Vagina (tissue), 2 donors: ENCODE data around the gene MARK3. TPM values are rescaled to one million over a fixed set of nuclear protein-coding genes. Genes with fewer than 3 reads are reported as not detected.

ENCODE experiments used
- DNase-seq, 2 donors: peaks; one replicate each; pipeline ENCODE4 v3.0.0-alpha.2; 2017; ENCODE audit errors: extremely low spot score in 2 of 2
- H3K27ac ChIP-seq: fragments of 200-600 bp; sonication (generic); one replicate; pipeline ENCODE4 v1.5.1; 2019
- H3K27me3 ChIP-seq: fragments of 200-600 bp; sonication (generic); one replicate; pipeline ENCODE4 v1.5.1; 2019
- H3K36me3 ChIP-seq, 2 donors: fragments of 200-600 bp; sonication (generic); one replicate each; pipeline ENCODE4 v1.5.1; 2017 to 2019
- H3K4me1 ChIP-seq: fragments of 200-600 bp; sonication (generic); one replicate; pipeline ENCODE4 v1.5.1; 2019
- H3K4me3 ChIP-seq, 2 donors: fragments of 200-600 bp; sonication (generic); 1 replicate in 1 of 2; 2 replicates in 1 of 2; pipeline ENCODE4 v1.5.1; 2016 to 2019
- H3K9me3 ChIP-seq: fragments of 200-600 bp; sonication (generic); one replicate; pipeline ENCODE4 v1.5.1; 2019
- CTCF ChIP-seq, 3 experiments: fragments of 450-650 bp in 2 of 3; fragments of 200-600 bp in 1 of 3; sonication (generic) in 1 of 3; IDR thresholded peaks; one replicate each; pipeline ENCODE4 v1.5.1; 2017 to 2019; ENCODE audit warnings: antibody characterized with exemption in 3 of 3, mild to moderate bottlenecking in 2 of 3, moderate library complexity in 2 of 3
- POLR2A ChIP-seq, 2 donors: fragments of 450-650 bp; IDR thresholded peaks; one replicate each; pipeline ENCODE4 v1.6.1; 2017; ENCODE audit warnings: antibody characterized with exemption in 2 of 2, mild to moderate bottlenecking in 2 of 2, moderate library complexity in 2 of 2
- POLR2AphosphoS5 ChIP-seq, 2 donors: sonication (generic); formaldehyde crosslinking; IDR thresholded peaks; one replicate each; pipeline ENCODE4 v1.9.0; 2017; ENCODE audit warnings: antibody characterized with exemption in 2 of 2, mild to moderate bottlenecking in 2 of 2, low read depth in 1 of 2; ENCODE audit not compliant: insufficient read depth in 1 of 2
- intact Hi-C: fragments of 100-400 bp; cut with DNase I; formaldehyde crosslinking; loops from one replicate; pipeline ENCODE4 v1.15.1; 2023
- total RNA-seq: library from RNA; depleted of rRNA; stranded (reverse); fragments of >200 nt; gene quantifications from one replicate; pipeline ENCODE4 v1.2.3, GENCODE V29; 2016

MARK3 gene
- total RNA-seq, result 77.6 TPM

DNA sequence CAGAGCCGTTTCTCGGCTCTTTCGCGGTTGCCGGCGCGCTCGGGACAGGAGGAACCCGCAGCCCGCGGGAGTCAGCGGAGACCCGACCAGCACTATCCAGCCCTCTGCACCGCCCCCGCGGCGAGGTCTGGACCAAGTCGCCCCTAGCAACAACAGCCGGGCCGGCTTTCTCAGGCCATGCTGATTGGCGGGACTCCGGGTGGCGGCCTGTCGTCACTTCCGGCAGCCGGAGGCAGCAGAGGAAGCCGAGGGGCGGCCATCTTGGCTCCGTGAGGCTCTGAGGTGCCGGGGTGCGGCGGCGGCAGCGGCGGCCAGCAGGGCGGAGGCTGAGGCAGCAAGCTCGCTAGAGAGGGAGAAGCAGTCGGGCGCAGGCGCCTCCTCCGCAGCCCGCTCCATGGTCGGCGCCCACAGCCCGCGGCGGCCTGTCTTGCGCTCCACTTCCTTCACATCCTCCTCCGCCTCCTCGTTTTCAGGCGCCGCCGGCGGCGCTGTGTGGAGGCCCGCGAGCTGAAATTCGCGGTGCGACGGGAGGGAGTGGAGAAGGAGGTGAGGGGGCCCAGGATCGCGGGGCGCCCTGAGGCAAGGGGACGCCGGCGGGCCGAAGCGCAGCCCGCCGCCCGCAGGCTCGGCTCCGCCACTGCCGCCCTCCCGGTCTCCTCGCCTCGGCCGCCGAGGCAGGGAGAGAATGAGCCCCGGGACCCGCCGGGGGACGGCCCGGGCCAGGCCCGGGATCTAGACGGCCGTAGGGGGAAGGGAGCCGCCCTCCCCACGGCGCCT, at the start of gene MARK3:
Gene MARK3 (plus strand): TSS at position 264 of the 777 bp plus-strand sequence. CDS start 615 bp downstream, outside the sequence.
- Histone ChIP-seq H3K9me3 (no peaks in the 10 kb centered on the region), H3K36me3 (no peaks in the 10 kb centered on the region), H3K4me3 (peak within 1 kb of the TSS; percentile 67 to 79), H3K27me3 (no peaks in the 10 kb centered on the region), H3K4me1 (peaks cover 38% of the 10 kb centered on the region), H3K27ac (peak within 1 kb of the TSS; percentile 98)
- peak; percentile 91 to 98 for TF ChIP-seq POLR2AphosphoS5 (IDR thresholded peaks at IDR 0.05; ENCODE audit: insufficient read depth in 1 of 2, low read depth in 1 of 2)
- peak in 1 of 2 donors; percentile 92 for TF ChIP-seq POLR2A (IDR thresholded peaks at IDR 0.05)
- no peak for TF ChIP-seq CTCF (IDR thresholded peaks at IDR 0.05)
- intact Hi-C loops, result loop anchor here (1.0 to 5.0 kb wide), 2 partner anchors 51 to 263 kb away; partner anchors contain the start of genes EIF5 and TNFAIP2
- DNase-seq, result peak in 1 of 2 donors; percentile 97

DNA sequence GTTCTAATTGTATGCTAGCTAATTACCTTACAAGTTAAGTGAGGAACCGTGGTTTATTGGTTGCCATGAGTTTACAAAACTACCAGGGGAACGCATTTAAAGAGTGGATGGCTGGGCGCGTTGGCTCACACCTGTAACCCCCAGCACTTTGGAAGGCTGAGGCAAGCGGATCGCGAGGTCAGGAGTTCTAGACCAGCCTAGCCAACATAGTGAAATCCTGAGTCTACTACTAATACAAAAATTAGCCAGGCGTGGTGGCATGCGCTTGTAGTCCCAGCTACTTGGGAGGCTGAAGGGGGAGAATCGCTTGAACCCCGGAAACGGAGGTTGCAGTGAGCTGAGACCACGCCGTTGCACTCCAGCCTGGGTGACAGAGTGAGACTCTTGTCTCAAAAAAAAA, 49.0 kb upstream of the MARK3 start:
- intact Hi-C loops, result no loop called here
- Histone ChIP-seq H3K27me3 (no peaks in the 10 kb centered on the region), H3K4me3 (peak overlapping the region; percentile 98 to 99), H3K27ac (no peak overlapping the region), H3K4me1 (peaks cover 42% of the 10 kb centered on the region), H3K36me3 (peaks cover 14 to 57% of the 10 kb centered on the region in 2 donors), H3K9me3 (no peaks in the 10 kb centered on the region)
- TF ChIP-seq CTCF (IDR thresholded peaks at IDR 0.05) (no peak), POLR2AphosphoS5 (IDR thresholded peaks at IDR 0.05; ENCODE audit: insufficient read depth in 1 of 2, low read depth in 1 of 2) (no peak), POLR2A (IDR thresholded peaks at IDR 0.05) (no peak)
- DNase-seq, result no peak

GRCh38 chr14:103337794-103338193, 47.4 kb upstream of the MARK3 start:
- Histone ChIP-seq H3K27ac (no peak overlapping the region), H3K9me3 (no peaks in the 10 kb centered on the region), H3K4me3 (no peak overlapping the region), H3K27me3 (no peaks in the 10 kb centered on the region), H3K36me3 (peaks cover 14 to 73% of the 10 kb centered on the region in 2 donors), H3K4me1 (peaks cover 34% of the 10 kb centered on the region)
- DNase-seq, result no peak
- intact Hi-C loops, result no loop called here
- TF ChIP-seq POLR2A (IDR thresholded peaks at IDR 0.05), result no peak
- no peak for TF ChIP-seq CTCF (IDR thresholded peaks at IDR 0.05)
- TF ChIP-seq POLR2AphosphoS5 (IDR thresholded peaks at IDR 0.05; ENCODE audit: insufficient read depth in 1 of 2, low read depth in 1 of 2), result no peak

- Histone ChIP-seq H3K9me3 (no peaks in the 10 kb centered on the region), H3K27me3 (no peaks in the 10 kb centered on the region), H3K4me1 (peaks cover 30% of the 10 kb centered on the region), H3K27ac (no peak overlapping the region), H3K36me3 (peaks cover 14 to 91% of the 10 kb centered on the region in 2 donors), H3K4me3 (no peak overlapping the region)
- intact Hi-C loops, result no loop called here
- no peak for DNase-seq
- TF ChIP-seq POLR2A (IDR thresholded peaks at IDR 0.05) (no peak), POLR2AphosphoS5 (IDR thresholded peaks at IDR 0.05; ENCODE audit: insufficient read depth in 1 of 2, low read depth in 1 of 2) (no peak), CTCF (IDR thresholded peaks at IDR 0.05) (no peak)
Observed at GRCh38 chr14:103339561-103339960, 45.7 kb upstream of the MARK3 start.
